Bronchial epithelial cell (primary cell): Measurements from ENCODE around the gene KCNG2. TPM values are rescaled to one million over a fixed set of nuclear protein-coding genes. Genes with fewer than 3 reads are reported as not detected.

ENCODE experiments used
- DNase-seq: peaks from one replicate; pipeline ENCODE4 v3.0.0-alpha.2; 2010; ENCODE audit warnings: low read depth
- FAIRE-seq: peaks from 2 replicates; lab custom pipeline; 2011; peaks lifted over from hg19 to GRCh38; lab: Jason Lieb, UNC
- H3K27me3 ChIP-seq: 2 replicates; pipeline ENCODE4 v1.5.1; 2011; ENCODE audit warnings: low read length; ENCODE audit not compliant: control insufficient read depth, insufficient read depth
- H3K36me3 ChIP-seq: 2 replicates; pipeline ENCODE4 v1.5.1; 2011; ENCODE audit warnings: low read length; ENCODE audit not compliant: control insufficient read depth, insufficient read depth
- H3K4me3 ChIP-seq: 2 replicates; pipeline ENCODE4 v1.5.1; 2011; ENCODE audit warnings: mild to moderate bottlenecking, low read depth, low read length, control low read depth
- CTCF ChIP-seq: IDR thresholded peaks from 2 replicates; pipeline ENCODE4 v1.5.1; 2011; ENCODE audit warnings: mild to moderate bottlenecking, moderate library complexity, low read length, control low read depth, inconsistent platforms; ENCODE audit not compliant: insufficient read depth, severe bottlenecking
- total RNA-seq: library from RNA; depleted of rRNA; stranded (reverse); fragments of >200 nt; gene quantifications from 2 replicates; pipeline ENCODE4 v1.2.1, GENCODE V29; 2014

KCNG2 gene
- total RNA-seq, 1 donor from 2014 or later: not detected

- DNase-seq: no peak
- TF ChIP-seq CTCF: no peak
- Histone ChIP-seq H3K27me3 (no peaks in the 10 kb centered on the region), H3K4me3 (no peak overlapping the region), H3K36me3 (no peaks in the 10 kb centered on the region)
- FAIRE-seq: no peak
Measured at GRCh38 chr18:79805211-79805887, 7.6 kb downstream of the KCNG2 start.

- DNase-seq (no peak), FAIRE-seq (no peak)
- no peak for TF ChIP-seq CTCF
- Histone ChIP-seq H3K36me3 (no peaks in the 10 kb centered on the region), H3K4me3 (no peak overlapping the region), H3K27me3 (no peaks in the 10 kb centered on the region)
Measured at GRCh38 chr18:79805926-79806487, 8.3 kb downstream of the KCNG2 start.

GRCh38 chr18:79806976-79807841, 9.5 kb downstream of the KCNG2 start:
- no peak for DNase-seq
- no peak for FAIRE-seq
- Histone ChIP-seq H3K27me3 (no peaks in the 10 kb centered on the region), H3K4me3 (no peak overlapping the region), H3K36me3 (no peaks in the 10 kb centered on the region)
- TF ChIP-seq CTCF: no peak

DNA sequence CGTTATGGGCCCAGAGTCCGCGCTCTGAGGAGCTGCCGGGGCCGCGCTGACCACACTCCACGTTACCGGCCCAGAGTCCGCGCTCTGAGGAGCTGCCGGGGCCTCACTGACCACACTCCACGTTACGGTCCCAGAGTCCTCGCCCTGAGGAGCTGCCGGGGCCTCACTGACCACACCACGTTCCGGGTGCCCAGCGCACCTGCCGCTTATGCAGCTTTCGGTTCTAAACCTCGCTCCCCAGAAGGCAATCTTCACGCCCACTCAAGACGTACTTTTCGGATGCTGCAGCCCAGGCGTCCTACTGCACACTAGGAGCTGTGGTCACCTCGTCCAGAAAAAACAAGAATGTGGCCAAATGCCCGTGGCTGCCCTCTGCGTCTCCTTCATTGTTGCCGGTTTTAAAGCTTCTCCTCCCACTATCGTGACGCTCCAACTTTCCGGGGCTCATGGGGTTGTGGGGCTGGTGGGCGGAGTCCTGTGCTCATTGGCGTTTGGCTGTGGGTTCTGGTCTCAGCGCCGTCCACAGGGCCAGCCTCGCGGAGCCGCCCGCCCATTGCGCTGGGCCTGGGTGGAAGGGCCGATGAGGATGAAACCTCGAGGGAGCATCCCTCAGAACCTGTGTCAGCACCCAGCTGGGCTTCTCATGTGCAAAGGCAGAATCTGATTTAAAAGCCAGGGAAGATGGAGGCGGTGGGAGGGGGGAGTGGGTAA, 11.9 kb downstream of the KCNG2 start:
- Histone ChIP-seq H3K4me3 (no peak overlapping the region), H3K27me3 (no peaks in the 10 kb centered on the region), H3K36me3 (no peaks in the 10 kb centered on the region)
- DNase-seq (no peak), FAIRE-seq (no peak)
- TF ChIP-seq CTCF: no peak

GRCh38 chr18:79812052-79812451, 14.3 kb downstream of the KCNG2 start:
- H3K36me3 ChIP-seq: no peaks in the 10 kb centered on the region
- FAIRE-seq (no peak), DNase-seq (no peak)
- no peaks in the 10 kb centered on the region for H3K27me3 ChIP-seq
- no peak overlapping the region for H3K4me3 ChIP-seq
- no peak for TF ChIP-seq CTCF
